Activated CD4-positive, alpha-beta T cell treated with anti-CD3 and anti-CD28 coated beads for 24 hours (primary cell): Measurements from ENCODE around the gene CNFN.

Source experiments
- DNase-seq, 2 donors: peaks; one replicate each; pipeline ENCODE4 v3.0.0-alpha.2; 2020; ENCODE audit warnings: low read depth in 2 of 2

Gene CNFN

DNA sequence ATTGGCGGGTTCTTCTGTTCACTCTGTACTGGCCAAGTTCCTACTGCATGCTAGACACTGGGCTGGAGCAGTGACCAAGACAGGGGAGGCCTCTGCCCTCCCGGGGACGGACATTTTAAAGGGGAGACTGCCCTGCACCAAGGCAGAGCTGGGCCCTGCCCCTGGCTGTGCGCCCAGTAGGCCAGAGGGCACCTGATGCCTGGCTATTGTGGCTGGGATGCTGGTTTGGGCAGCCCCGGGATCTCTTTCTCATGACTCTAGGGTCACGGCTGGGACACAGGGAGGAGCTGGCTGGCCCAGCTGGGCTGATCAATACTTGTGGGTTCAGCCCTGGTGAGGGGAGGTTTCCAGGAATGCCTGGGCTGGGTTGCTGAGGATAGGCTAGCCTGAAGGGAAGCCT is 19.4 kb upstream of the CNFN start:
- no peak for DNase-seq

DNA sequence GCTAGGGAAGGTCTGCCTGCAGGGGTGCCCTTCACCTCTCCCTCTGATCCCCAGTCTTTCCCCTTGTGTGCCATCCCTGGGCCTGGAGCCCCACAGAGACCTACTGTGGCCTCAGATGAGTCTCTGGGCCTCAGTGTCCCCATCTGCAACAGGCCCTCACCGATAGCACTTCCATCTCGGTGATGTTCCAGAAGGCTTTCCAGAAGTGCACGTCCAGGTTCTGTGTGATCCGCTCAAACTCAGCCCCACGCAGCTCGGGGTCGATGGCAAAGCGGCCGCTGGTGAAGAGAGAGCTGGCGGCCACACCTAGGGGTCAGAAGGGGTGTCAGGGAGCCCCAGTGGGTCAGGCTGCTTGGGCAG is 17.7 kb upstream of the CNFN start:
- no peak for DNase-seq

GRCh38 chr19:42407085-42407815 is 17.2 kb upstream of the CNFN start:
- DNase-seq = no peak

- no peak for DNase-seq
These were observed 16.0 kb upstream of the CNFN start for GRCh38 chr19:42406111-42406510.

GRCh38 chr19:42403586-42403985 is 13.5 kb upstream of the CNFN start:
- DNase-seq = no peak

- DNase-seq = no peak
These were observed 12.4 kb upstream of the CNFN start for GRCh38 chr19:42402376-42403116.

GRCh38 chr19:42401365-42402303 is 11.5 kb upstream of the CNFN start:
- DNase-seq = peak; percentile 68 to 71

- DNase-seq = no peak
These were observed 10.3 kb upstream of the CNFN start for GRCh38 chr19:42400404-42400803.

DNA sequence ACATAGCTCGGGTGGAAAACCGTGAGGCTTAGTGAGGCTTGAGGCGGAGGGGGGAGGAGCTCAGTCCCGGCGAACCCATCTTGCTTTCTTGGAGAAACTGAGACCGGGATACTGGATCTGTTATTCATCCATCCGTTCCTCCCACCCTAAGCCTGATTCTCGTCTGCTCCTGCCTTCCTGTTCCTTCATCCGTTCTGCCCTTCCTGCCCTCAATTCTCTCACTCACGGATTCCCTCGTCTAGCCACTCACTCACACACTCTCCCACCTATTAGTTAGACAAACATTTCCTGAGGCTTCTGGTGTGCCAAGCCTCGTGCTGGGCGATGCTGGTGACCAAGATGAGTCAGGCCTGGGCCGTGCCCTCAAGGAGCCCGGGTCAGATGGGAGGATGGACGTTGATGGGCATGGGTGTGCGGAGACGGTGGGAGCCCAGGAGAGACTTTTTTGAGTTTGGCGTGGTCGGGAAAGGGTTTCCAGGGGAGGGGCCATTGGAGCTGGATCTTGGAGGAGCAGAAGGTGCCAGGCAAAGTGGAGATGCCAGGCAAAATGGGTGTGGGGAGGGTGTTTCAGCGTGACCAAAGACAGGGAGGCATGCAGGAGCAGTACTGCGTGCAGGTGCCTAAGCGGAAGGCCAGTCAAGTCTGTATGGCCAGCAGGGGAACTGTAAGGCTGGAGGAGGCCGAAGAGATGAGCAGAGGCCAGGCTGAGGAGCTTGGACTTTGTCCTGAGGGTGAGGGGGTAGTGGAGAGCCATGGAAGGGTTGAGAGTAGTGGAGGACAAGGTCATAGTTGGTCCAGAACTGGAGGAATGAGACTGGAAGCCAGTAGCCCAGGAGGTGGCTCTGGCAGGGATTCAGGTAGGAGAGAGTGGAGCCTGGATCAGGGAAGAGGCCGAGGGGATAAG is 7.4 kb upstream of the CNFN start:
- no peak for DNase-seq

DNA sequence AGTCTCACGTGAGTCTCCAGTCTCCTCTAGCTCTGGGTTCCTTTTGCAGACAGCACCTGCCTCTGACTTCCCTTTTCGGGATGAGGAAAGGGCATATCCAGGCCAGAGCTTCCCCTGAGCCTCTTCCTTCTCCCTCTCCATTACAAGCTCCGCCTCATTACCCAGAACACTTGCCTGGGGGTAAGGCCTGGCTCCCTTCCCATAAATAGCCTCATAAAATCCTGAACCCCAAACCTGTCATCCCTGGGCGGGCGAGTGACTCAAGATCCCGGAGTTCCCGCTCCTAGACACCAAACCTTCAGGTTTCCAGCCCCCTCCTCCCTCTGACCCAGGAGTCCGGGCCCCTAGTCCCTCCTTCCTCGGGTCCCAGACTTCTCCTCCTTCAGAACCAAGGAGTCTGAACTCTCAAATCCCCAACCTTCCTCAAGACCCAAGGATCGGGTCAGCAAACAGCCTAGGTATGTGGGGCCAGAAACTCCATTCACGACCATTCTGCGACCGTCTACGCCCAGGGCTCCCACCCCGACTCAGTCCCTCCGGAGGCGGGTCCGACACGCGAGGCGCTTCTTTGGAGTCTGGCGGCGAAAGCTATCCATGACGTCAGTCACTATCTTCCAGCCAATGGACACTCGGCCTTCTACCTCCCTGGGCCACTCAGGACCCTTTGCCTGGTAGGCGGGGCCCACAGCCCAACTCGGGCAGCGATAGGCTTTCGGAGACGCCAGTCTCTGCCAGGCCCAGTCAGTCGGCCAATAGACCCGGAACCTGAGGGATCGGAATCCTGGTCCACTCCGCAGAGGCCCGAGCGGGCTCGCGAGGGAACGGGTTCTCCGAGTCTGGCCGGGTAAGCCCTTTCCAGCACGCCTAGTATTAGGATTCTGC is 6.5 kb upstream of the CNFN start:
- DNase-seq = peak; percentile 92 to 96

- DNase-seq = no peak
These were observed 4.7 kb upstream of the CNFN start for GRCh38 chr19:42394751-42395150.

GRCh38 chr19:42392165-42392564 is 2.1 kb upstream of the CNFN start:
- DNase-seq = no peak

- no peak for DNase-seq
These were observed 1.1 kb downstream of the CNFN start for GRCh38 chr19:42388851-42389489.

- peak; percentile 49 to 60 for DNase-seq
These were observed 3.0 kb downstream of the CNFN start for GRCh38 chr19:42386974-42387707.

- no peak for DNase-seq
These were observed 9.9 kb downstream of the CNFN start for GRCh38 chr19:42380155-42380554.

GRCh38 chr19:42378225-42379215 is 11.6 kb downstream of the CNFN start:
- no peak for DNase-seq

DNA sequence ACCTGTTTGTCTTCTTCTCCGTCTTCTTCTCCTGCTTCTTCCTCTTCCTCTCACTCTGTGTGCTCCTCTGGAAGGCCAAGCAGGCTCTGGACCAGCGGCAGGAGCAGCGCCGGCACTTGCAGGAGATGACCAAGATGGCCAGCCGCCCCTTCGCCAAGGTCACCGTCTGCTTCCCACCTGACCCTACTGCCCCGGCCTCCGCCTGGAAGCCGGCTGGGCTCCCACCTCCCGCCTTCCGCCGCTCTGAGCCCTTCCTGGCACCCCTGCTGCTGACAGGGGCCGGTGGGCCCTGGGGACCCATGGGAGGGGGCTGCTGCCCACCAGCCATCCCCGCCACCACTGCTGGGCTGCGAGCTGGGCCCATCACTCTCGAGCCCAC is 13.9 kb downstream of the CNFN start:
- DNase-seq = no peak
